Epithelial cell of esophagus (primary cell): ENCODE results near the gene RNF130.

Source experiments
- DNase-seq: peaks from one replicate; pipeline ENCODE4 v3.0.0; 2010; ENCODE audit warnings: low read depth
- H3K4me3 ChIP-seq: 2 replicates; pipeline ENCODE4 v1.5.1; 2011; ENCODE audit warnings: mild to moderate bottlenecking, low read length, control low read depth
- TF ChIP-seq, protein P1 (sequence below): IDR thresholded peaks from 2 replicates; pipeline ENCODE4 v1.5.1; 2011; ENCODE audit warnings: low read depth, mild to moderate bottlenecking, low read length, control low read depth, inconsistent platforms; ENCODE audit not compliant: insufficient read depth; ENCODE audit errors: missing control alignments

Gene RNF130

DNA sequence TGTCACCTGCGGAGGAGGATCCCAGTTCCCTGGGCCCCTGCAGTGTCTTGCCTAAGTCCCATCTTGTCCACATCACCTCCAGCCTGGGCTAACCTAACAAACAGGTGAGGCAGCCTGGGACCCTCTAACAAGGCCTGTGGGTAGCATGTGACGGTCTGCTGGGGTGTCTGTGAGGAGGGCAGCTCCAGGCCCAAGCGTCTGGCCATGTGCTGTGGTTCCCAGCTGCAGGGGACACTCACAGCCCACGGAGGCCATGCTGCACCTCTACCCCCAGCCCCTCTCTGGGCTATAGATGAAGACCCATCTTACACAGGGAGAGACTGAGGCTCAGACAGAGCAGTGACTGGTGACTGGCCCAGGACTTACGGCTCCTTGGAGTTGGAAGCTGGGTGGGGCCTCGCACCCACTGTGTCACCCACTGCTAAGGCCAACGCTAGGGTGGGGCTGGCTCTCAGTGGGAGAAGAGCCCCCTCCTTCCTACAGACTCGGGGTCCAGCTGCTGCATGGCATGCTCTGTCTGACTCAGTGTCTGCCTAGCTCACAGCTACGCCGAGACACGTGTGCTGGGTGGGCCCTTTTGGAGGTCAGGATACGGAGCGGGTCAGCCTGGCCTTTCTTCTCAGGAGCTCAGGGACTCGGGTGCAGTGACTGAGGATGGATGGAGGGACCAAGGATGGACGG, 40.8 kb upstream of the RNF130 start:
- no peak overlapping the region for H3K4me3 ChIP-seq
- DNase-seq: no peak
- TF ChIP-seq, protein P1, sequence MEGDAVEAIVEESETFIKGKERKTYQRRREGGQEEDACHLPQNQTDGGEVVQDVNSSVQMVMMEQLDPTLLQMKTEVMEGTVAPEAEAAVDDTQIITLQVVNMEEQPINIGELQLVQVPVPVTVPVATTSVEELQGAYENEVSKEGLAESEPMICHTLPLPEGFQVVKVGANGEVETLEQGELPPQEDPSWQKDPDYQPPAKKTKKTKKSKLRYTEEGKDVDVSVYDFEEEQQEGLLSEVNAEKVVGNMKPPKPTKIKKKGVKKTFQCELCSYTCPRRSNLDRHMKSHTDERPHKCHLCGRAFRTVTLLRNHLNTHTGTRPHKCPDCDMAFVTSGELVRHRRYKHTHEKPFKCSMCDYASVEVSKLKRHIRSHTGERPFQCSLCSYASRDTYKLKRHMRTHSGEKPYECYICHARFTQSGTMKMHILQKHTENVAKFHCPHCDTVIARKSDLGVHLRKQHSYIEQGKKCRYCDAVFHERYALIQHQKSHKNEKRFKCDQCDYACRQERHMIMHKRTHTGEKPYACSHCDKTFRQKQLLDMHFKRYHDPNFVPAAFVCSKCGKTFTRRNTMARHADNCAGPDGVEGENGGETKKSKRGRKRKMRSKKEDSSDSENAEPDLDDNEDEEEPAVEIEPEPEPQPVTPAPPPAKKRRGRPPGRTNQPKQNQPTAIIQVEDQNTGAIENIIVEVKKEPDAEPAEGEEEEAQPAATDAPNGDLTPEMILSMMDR: no peak

- H3K4me3 ChIP-seq: no peak overlapping the region
- no peak for DNase-seq
- TF ChIP-seq, protein P1: no peak
Observed at GRCh38 chr5:180111273-180112002, 39.9 kb upstream of the RNF130 start.

- TF ChIP-seq, protein P1: no peak
- no peak overlapping the region for H3K4me3 ChIP-seq
- no peak for DNase-seq
Observed at GRCh38 chr5:180109920-180110319, 38.4 kb upstream of the RNF130 start.

DNA sequence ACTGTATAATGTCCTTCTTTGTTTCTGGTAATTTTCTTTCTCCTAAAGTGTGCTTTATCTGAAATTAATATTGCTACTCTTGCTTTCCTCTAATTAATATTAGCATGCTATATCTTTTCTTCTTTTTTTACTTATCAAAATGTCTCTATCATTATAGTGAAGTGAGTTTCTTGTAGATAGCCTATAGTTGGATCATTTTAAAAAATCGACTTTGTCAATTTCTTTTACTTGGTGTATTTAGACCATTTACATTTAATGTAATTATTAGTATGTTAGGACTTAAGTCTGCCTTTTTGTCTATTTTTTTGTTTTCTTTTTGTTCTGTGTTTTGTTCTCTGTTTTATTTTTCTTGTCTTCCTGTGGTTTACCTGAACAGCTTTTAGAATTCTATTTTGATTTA, 35.4 kb upstream of the RNF130 start:
- TF ChIP-seq, protein P1: no peak
- DNase-seq: no peak
- no peak overlapping the region for H3K4me3 ChIP-seq

DNA sequence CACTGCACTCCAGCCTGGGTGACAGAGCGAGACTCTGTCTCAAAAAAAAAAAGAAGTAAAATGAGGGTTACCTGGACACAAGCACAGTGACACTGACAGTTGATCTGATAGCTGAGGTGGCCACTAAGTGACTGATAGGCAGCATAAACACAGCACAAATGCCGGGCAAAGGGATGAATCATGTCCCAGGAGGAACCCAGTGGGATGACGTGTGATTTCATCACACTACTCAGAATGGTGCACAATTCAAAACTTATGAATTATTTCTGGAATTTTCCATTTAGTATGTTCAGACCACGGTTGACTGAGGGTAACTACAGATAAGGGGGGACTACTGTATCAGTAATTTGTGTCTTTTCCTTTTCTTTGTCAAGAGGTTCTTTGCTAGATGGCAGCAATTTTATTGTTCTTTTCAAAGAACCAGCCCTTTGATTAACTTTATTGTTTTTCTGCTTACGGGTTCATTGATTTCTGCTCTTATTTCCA, 34.3 kb upstream of the RNF130 start:
- no peak overlapping the region for H3K4me3 ChIP-seq
- TF ChIP-seq, protein P1: no peak
- no peak for DNase-seq

- H3K4me3 ChIP-seq: no peak overlapping the region
- TF ChIP-seq, protein P1: no peak
- no peak for DNase-seq
Observed at GRCh38 chr5:180104168-180104530, 32.6 kb upstream of the RNF130 start.
